GM04503 (cell line): ENCODE data around the gene SULT1A3.
"Not testable (repeated sequence)": the region's sequence is repeated elsewhere in the genome, so short reads cannot be mapped to it uniquely, and the experiment has no call there.

Experiments used
- DNase-seq: peaks from one replicate; pipeline ENCODE4 v3.0.0-alpha.2; 2012; ENCODE audit warnings: low read depth

The SULT1A3 gene

GRCh38 chr16:30199049-30199448, at the start of gene SULT1A3:
TSS of gene SULT1A3 (plus strand) at chr16:30199255. CDS start at chr16:30200729, 1,474 bp downstream.
- DNase-seq, result not testable (repeated sequence)

- DNase-seq, result no peak
Measured at GRCh38 chr16:30151091-30151490, 48.0 kb upstream of the SULT1A3 start.

- no peak for DNase-seq
Measured at GRCh38 chr16:30152517-30152916, 46.5 kb upstream of the SULT1A3 start.

DNA sequence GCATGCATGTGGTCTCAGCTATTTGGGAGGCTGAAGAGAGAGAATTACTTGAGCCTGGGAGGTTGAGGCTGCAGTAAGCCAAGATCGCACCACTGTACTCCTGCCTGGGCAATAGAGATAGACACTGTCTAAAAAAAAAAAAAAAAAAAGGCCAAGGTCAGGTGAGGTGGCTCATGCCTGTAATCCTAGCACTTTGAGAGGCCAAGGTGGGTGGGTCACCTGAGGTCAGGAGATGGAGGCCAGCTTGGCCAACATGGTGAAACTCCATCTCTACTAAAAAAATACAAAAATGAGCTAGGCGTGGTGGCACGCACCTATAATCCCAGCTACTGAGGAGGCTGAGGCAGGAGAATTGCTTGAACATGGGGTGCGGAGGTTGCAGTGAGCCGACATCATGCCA, 43.9 kb upstream of the SULT1A3 start:
- no peak for DNase-seq

GRCh38 chr16:30157214-30157613, 41.8 kb upstream of the SULT1A3 start:
- no peak for DNase-seq

GRCh38 chr16:30163538-30163937, 35.5 kb upstream of the SULT1A3 start:
- DNase-seq, result no peak

- no peak for DNase-seq
Measured at GRCh38 chr16:30166202-30166902, 32.7 kb upstream of the SULT1A3 start.

- not testable (repeated sequence) for DNase-seq
Measured at GRCh38 chr16:30168746-30169145, 30.3 kb upstream of the SULT1A3 start.

DNA sequence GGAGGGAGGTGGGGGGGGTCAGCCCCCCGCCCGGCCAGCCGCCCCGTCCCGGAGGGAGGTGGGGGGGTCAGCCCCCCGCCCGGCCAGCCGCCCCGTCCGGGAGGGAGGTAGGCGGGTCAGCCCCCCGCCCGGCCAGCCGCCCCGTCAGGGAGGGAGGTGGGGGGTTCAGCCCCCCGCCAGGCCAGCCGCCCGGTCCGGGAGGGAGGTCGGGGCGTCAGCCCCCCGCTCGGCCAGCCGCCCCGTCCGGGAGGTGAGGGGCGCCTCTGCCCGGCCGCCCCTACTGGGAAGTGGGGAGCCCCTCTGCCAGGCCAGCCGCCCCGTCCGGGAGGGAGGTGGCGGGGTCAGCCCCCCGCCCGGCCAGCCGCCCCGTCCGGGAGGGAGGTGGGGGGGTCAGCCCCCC, 29.6 kb upstream of the SULT1A3 start:
- not testable (repeated sequence) for DNase-seq

DNA sequence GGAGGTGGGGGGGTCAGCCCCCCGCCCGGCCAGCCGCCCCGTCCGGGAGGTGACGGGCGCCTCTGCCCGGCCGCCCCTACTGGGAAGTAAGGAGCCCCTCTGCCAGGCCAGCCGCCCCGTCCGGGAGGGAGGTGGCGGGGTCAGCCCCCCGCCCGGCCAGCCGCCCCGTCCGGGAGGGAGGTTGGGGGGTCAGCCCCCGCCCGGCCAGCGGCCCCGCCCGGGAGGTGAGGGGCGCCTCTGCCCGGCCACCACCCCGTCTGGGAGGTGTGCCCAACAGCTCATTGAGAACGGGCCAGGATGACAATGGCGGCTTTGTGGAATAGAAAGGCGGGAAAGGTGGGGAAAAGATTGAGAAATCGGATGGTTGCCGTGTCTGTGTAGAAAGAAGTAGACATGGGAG, 28.9 kb upstream of the SULT1A3 start:
- DNase-seq, result not testable (repeated sequence)

DNA sequence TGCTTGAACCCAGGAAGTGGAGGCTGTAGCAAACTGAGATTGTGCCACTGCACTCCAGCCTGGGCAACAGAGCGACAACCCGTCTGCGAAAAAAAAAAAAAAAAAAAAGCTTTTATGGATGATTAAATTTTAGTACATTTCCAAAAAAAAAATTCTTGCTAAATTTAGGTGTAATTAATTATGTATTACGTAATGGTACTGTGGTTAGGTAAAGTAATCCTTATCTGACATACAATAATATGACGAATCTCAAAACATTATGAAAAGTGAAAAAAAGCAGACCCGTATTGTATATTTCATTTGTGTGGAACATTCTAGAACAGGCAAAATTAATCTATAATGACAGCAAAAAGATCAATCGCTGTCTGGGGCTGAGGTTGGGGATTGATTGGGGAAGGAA, 26.0 kb upstream of the SULT1A3 start:
- DNase-seq, result no peak

DNA sequence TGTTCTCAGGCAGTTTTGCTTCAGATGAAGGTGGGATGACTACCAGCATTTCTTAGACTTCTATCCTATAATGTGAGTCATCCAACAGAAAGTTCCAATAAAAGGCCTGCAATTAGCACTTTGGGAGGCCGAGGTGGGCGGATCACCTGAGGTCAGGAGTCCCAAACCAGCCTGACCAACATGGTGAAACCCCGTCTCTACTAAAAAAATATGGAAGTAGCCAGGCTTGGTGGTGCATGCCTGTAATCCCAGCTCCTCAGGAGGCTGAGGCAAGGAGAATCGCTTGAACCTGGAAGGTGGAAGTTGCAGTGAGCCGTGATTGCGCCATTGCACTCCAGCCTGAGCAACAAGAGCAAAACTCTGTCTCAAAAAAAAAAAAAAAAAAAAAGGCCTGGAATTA, 22.2 kb upstream of the SULT1A3 start:
- not testable (repeated sequence) for DNase-seq

- DNase-seq, result no peak
Measured at GRCh38 chr16:30179195-30179594, 19.9 kb upstream of the SULT1A3 start.

- no peak for DNase-seq
Measured at GRCh38 chr16:30179931-30180330, 19.1 kb upstream of the SULT1A3 start.

DNA sequence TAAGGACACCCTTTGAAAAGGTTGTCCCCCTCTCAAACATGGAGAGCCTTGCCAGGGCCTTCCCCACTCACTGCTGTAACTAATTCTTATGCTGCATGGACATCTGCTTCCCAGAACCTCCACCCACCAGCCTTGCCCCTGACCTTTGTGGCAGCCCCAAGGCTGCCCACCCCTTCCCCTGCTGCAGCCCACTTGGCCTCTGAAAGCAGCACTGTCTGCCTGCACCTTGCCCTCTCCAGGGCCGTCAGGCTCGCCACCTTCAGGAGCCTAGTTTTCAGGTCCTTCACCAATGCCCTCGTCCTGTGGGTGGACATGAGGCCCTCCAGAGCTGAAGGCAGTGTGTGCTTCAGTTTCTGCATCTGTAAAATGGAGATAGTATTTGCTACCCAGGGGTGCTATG, 18.3 kb upstream of the SULT1A3 start:
- DNase-seq, result no peak

DNA sequence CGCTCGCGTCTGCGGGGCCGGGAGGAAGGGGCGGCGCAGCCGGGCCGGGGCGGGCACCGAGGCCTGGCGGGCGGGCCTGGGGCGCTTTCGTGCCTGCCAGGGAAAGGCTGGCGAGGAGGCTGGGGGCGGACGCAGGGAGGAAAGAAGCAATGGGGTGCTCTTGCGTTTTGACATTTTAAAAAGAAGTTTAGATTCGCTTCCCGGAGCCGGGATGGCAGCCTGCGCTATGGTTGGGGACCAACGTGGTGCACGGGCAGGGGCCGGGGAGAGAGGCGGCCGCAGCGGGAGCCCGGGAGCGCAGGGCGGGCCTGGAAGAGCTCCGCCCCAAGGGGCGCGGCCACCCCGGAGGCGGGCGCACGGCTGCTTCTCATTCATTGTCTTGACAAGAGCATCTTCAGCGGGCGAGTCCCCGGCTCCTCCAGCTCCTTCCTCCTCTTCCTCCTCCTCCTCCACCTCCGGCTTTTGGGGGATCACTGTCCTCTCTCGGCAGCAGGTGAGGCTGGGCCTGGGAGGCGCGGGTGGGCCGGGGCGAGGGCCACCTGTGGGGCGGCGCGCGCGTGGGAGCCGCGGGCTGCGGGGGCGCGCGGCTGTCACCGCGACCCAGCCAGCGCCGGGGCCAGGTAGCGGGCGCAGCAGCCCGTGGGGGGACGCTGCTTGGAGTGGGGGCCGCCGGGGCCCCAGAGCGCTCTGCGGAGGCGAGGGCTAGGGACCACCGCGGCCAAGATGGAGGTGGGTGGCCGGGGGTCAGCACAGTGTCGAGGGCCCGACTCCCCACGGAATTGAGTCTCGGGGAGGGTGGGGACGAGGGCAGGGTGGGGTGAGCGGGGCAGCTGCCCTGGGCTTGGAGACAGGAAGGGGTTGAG, 15.6 kb upstream of the SULT1A3 start, which contains the start of gene CORO1A:
Gene CORO1A, plus strand, starts transcription at position 370 of the 863 bp plus-strand sequence. CDS start 1,608 bp downstream, outside the sequence.
- DNase-seq, result peak; percentile 10

- no peak for DNase-seq
Measured at GRCh38 chr16:30184096-30184890, 14.8 kb upstream of the SULT1A3 start.

DNA sequence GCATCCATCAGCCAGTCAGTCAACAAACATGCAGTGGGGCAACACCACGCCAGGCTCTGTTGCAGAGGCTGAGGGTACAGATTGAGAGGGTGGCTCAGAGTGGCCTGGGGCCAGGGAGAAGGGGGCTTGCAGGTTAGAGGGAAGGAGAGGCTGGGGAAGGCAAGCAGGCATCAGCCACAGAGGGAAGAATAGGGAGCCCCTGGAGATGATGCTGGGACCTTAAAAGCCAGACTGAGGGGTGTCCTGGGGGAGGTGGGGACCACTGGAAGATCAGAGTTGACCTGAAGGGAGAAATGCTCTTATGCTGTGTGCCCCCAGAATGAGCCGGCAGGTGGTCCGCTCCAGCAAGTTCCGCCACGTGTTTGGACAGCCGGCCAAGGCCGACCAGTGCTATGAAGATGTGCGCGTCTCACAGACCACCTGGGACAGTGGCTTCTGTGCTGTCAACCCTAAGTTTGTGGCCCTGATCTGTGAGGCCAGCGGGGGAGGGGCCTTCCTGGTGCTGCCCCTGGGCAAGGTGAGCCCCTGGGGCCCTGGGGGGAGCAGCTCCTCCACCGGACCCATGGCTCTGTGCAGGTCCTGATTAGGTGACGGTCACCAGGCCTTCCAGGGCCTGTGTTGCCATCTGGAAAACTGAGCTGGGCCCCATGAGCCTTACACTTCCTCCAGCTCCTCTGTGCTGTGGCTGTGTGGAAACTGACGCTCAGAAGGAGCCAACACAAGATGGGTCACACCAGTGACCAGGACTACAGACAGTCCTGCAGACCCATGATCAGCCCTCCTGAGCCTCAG, 14.0 kb upstream of the SULT1A3 start:
- DNase-seq, result no peak

GRCh38 chr16:30185683-30186421, 13.2 kb upstream of the SULT1A3 start:
- DNase-seq, result no peak

- no peak for DNase-seq
Measured at GRCh38 chr16:30186444-30186781, 12.6 kb upstream of the SULT1A3 start.
